Measurements from ENCODE around the gene SH3BP5L. TPM values are rescaled to one million over a fixed set of nuclear protein-coding genes. Genes with fewer than 3 reads are reported as not detected.
A peak's percentile ranks its signal among the peaks of the same experiment; 100 is the strongest.

SH3BP5L gene
- total and polyA plus RNA-seq, 2 donors (not counting 1 experiment from before 2014, with no cell fraction given) = 19.2 to 36.5 TPM

DNA sequence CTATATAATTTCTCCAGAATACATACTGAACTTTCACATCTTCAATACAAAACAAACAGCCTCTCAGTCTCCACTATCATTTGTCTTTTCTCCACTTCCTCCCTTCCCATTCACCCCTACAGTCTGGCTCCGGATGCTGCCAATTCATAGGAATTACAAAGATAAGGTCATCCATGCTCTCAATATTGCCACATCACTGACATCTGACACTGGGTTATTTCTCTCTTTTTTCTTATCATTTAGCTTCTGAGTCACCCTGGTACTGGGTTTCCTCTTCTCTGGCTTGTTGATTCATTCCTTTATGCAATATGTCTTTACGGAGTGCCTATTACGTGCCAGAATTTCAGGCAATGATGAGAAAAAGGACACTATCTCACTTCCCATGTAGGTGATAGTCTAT is 3.1 kb upstream of the SH3BP5L start:
- Histone ChIP-seq H3K36me3 (replicated peaks in 1 of 2; ENCODE audit: control extremely low read depth in 1 of 2, control insufficient read depth in 1 of 2, extremely low read depth in 1 of 2, insufficient read depth in 2 of 2, low read length in 1 of 2) (peaks cover 0 to 12% of the 10 kb centered on the region in 2 experiments), H3K9ac (ENCODE audit: low read length) (no peak overlapping the region), H3K4me3 (ENCODE audit: control extremely low read depth in 1 of 5, extremely low read depth in 1 of 5, insufficient read depth in 1 of 5, low read depth in 2 of 5, low read length in 4 of 5) (no peak overlapping the region), H3K4me2 (replicated peaks; ENCODE audit: low read depth, low read length, poor library complexity, severe bottlenecking) (no peak overlapping the region), H4K20me1 (ENCODE audit: control insufficient read depth, insufficient read depth, low read length, poor library complexity, severe bottlenecking) (peaks cover 14% of the 10 kb centered on the region), H3K79me2 (ENCODE audit: control insufficient read depth, insufficient read depth, low read length) (peaks cover 24% of the 10 kb centered on the region), H2AFZ (ENCODE audit: insufficient read depth, low read depth, low read length, poor library complexity, severe bottlenecking) (no peak overlapping the region), H3K27me3 (replicated peaks in 1 of 4; ENCODE audit: control extremely low read depth in 1 of 4, control insufficient read depth in 3 of 4, insufficient read depth in 4 of 4, low read length in 3 of 4) (no peaks in the 10 kb centered on the region), H3K27ac (ENCODE audit: low read length in 2 of 2) (no peak overlapping the region), H3K9me3 (ENCODE audit: control extremely low read depth in 1 of 3, control insufficient read depth in 2 of 3, insufficient read depth in 1 of 3, low read length in 2 of 3) (no peaks in the 10 kb centered on the region), H3K4me1 (ENCODE audit: control insufficient read depth in 2 of 2, insufficient read depth in 2 of 2, low read length in 2 of 2) (peaks cover 25 to 27% of the 10 kb centered on the region in 2 donors)
- ChIA-PET POLR2A (no interaction called here), CTCF (interaction anchor here (3.9 to 4.8 kb wide), 2 partner anchors 9 to 23 kb away, joined by 22 to 43 read pairs; partner anchors contain the start of gene ZNF672)
- H3K4me1 Mint-ChIP-seq = peaks cover 30% of the 10 kb centered on the region
- 91% methylated on average over 1 of the region's 3 CpGs for WGBS (ENCODE audit: insufficient coverage)
- intact Hi-C loops (cut with micrococcal nuclease) = no loop called here
- no peak overlapping the region for H3K4me3 Mint-ChIP-seq
- ATAC-seq (ENCODE audit: low read depth) = no peak
- peak overlapping the region; percentile 50 for H3K27ac Mint-ChIP-seq
- TF ChIP-seq EZH2 (IDR thresholded peaks at IDR 0.05; ENCODE audit: borderline replicate concordance, insufficient read depth, low read depth, low read length, poor library complexity, severe bottlenecking) (no peak), CTCF (IDR thresholded peaks at IDR 0.05) (no peak)
- no peaks in the 10 kb centered on the region for H3K9me3 Mint-ChIP-seq (ENCODE audit: insufficient read depth)
- no peak for DNase-seq
- H3K27me3 Mint-ChIP-seq = no peaks in the 10 kb centered on the region

DNA sequence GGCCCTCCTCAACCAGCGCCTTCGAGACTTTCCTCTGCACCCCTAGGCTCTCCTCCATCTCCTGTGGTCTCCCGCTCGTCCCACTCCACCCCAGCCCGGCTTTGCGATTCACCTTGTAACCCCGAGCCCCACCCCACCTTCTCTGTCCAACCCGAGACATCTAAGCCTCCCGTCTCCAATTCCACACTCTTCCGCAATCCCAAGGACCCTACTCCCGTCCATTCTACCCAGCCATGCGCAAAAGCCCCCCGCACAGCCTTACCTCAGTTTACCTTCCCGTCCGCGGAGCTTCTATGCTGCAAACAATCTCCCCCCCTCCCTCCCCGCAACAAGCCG is 174 bp downstream of the SH3BP5L start:
- Histone ChIP-seq H3K36me3 (replicated peaks in 1 of 2; ENCODE audit: control extremely low read depth in 1 of 2, control insufficient read depth in 1 of 2, extremely low read depth in 1 of 2, insufficient read depth in 2 of 2, low read length in 1 of 2) (peaks cover 0 to 36% of the 10 kb centered on the region in 2 experiments), H3K27ac (ENCODE audit: low read length in 2 of 2) (peak overlapping the region; percentile 98), H3K9me3 (ENCODE audit: control extremely low read depth in 1 of 3, control insufficient read depth in 2 of 3, insufficient read depth in 1 of 3, low read length in 2 of 3) (no peaks in the 10 kb centered on the region), H3K4me2 (replicated peaks; ENCODE audit: low read depth, low read length, poor library complexity, severe bottlenecking) (peak overlapping the region; percentile 88), H3K27me3 (replicated peaks in 1 of 4; ENCODE audit: control extremely low read depth in 1 of 4, control insufficient read depth in 3 of 4, insufficient read depth in 4 of 4, low read length in 3 of 4) (no peaks in the 10 kb centered on the region), H4K20me1 (ENCODE audit: control insufficient read depth, insufficient read depth, low read length, poor library complexity, severe bottlenecking) (peaks cover 25% of the 10 kb centered on the region), H3K79me2 (ENCODE audit: control insufficient read depth, insufficient read depth, low read length) (peaks cover 51% of the 10 kb centered on the region), H3K4me3 (ENCODE audit: control extremely low read depth in 1 of 5, extremely low read depth in 1 of 5, insufficient read depth in 1 of 5, low read depth in 2 of 5, low read length in 4 of 5) (peak overlapping the region; percentile 86 to 99 (median 93)), H2AFZ (ENCODE audit: insufficient read depth, low read depth, low read length, poor library complexity, severe bottlenecking) (peak overlapping the region; percentile 94), H3K9ac (ENCODE audit: low read length) (peak overlapping the region; percentile 98), H3K4me1 (ENCODE audit: control insufficient read depth in 2 of 2, insufficient read depth in 2 of 2, low read length in 2 of 2) (peaks cover 55 to 58% of the 10 kb centered on the region in 2 donors)
- ChIA-PET CTCF (interaction anchor here (1.1 to 4.8 kb wide), 5 partner anchors 12 to 203 kb away, joined by 5 to 43 read pairs (median 22); partner anchors contain the start of genes ZNF672 and ZNF692), POLR2A (interaction anchor here (0.6 to 3.4 kb wide), 8 partner anchors 12 to 81 kb away, joined by 3 to 51 read pairs (median 8); partner anchors contain the start of genes PGBD2, ZNF672 and ZNF692)
- no peaks in the 10 kb centered on the region for H3K27me3 Mint-ChIP-seq
- under 1% methylated on average over 18 of the region's 18 CpGs for WGBS (ENCODE audit: insufficient coverage)
- DNase-seq (no peak), ATAC-seq (ENCODE audit: low read depth) (peak; percentile 1)
- peak overlapping the region; percentile 96 for H3K27ac Mint-ChIP-seq
- TF ChIP-seq CTCF (IDR thresholded peaks at IDR 0.05) (no peak), EZH2 (IDR thresholded peaks at IDR 0.05; ENCODE audit: borderline replicate concordance, insufficient read depth, low read depth, low read length, poor library complexity, severe bottlenecking) (no peak)
- peak overlapping the region; percentile 95 for H3K4me3 Mint-ChIP-seq
- no peaks in the 10 kb centered on the region for H3K9me3 Mint-ChIP-seq (ENCODE audit: insufficient read depth)
- peaks cover 63% of the 10 kb centered on the region for H3K4me1 Mint-ChIP-seq
- intact Hi-C loops (cut with micrococcal nuclease) = no loop called here

All from B cell (primary cell).